ENCODE results near the gene NEUROD4.
A peak's percentile ranks its signal among the peaks of the same experiment; 100 is the strongest.

Gene NEUROD4

DNA sequence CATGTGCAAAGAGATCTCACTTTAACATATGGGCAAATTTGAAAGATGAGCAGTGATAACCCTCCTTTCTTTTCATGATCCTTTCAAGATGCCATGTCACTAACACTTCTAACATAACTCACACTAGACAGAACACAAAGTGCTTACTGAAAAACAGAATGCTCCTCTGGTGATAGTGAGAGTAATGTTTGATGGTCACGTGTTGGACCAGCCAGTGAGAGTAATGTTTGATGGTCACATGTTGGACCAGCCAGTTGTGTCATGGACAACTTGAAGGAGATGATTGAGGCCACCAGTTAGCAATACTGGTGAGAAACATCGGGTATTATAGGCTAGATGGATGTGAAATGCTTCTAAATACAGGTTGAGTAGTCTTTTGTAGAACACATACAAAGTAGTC is 5.7 kb downstream of the NEUROD4 start:
- Mint-ChIP-seq H3K27ac (no peak overlapping the region), H3K36me3 (no peaks in the 10 kb centered on the region), H3K9me3 (no peaks in the 10 kb centered on the region), H3K4me3 (no peak overlapping the region), H3K4me1 (no peaks in the 10 kb centered on the region), H3K27me3 (peaks cover 16% of the 10 kb centered on the region)
- ATAC-seq (ENCODE audit: low read depth) (no peak), DNase-seq (ENCODE audit: low spot score in 2 of 2) (no peak)

DNA sequence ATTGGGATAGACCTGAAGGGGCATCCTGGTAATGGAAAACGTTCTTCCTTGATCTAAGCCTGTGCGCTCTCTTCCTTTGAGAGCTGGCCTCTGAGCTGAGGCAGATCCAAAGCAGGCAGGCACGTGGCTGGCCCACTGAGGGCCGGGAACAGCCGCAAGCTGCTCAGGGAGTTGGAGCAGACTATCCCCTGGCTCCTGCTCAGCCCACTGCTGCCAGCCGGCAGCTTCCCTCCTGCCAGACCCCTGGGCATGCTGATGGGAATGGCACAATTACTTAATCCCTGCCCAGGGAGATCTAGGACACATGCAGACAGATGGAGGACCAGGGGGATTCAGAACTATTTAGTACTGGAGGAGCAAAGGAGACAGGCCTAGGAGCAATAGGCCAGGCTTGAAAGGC is 14.4 kb downstream of the NEUROD4 start:
- Mint-ChIP-seq H3K36me3 (no peaks in the 10 kb centered on the region), H3K4me3 (no peak overlapping the region), H3K27ac (no peak overlapping the region), H3K9me3 (no peaks in the 10 kb centered on the region), H3K4me1 (peaks cover 16% of the 10 kb centered on the region), H3K27me3 (peaks cover 4% of the 10 kb centered on the region)
- no peak for ATAC-seq (ENCODE audit: low read depth)
- no peak for DNase-seq (ENCODE audit: low spot score in 2 of 2)

DNA sequence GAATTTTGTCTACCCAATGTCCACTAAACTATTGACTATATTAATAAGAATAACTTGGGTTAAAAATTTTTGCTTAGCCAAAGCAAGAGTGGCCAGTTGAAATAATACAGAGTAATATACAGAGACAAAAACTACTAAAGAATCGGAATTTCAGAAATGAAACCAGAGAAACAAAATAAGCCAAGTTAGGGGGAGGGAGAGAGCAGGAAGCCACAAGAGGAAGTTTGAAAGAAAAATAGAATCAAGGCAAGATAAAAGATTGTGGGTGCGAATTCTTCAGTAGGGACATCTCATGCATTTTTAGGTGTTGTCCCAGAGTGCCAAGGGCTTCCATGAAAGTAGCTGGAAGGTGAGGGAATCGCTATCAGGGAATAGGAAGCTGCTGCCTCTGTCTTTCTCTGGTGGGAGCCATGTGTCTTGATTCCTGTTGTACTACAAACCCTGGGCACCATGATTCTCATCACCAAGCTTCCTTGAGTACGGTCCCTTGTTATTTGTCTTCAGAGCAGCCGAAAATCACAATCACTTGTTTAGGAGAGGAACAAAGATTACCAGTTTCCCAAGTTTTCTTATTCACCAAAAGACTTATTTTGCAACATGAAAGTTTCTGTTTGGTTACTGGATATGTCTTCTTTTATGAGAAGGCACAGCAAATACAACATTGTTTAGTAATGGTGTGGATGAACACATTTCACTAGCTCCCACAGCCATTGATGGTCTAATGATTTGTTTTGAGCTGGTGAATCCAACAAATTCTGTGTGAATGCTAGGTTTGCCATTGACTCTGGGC is 16.7 kb downstream of the NEUROD4 start:
- Mint-ChIP-seq H3K27me3 (no peaks in the 10 kb centered on the region), H3K4me3 (peak overlapping the region; percentile 6), H3K4me1 (peaks cover 16% of the 10 kb centered on the region), H3K27ac (no peak overlapping the region), H3K36me3 (no peaks in the 10 kb centered on the region), H3K9me3 (no peaks in the 10 kb centered on the region)
- ATAC-seq (ENCODE audit: low read depth) (peak; percentile 31), DNase-seq (ENCODE audit: low spot score in 2 of 2) (no peak)

GRCh38 chr12:55037351-55037987 is 17.7 kb downstream of the NEUROD4 start:
- Mint-ChIP-seq H3K4me3 (no peak overlapping the region), H3K27me3 (no peaks in the 10 kb centered on the region), H3K36me3 (no peaks in the 10 kb centered on the region), H3K4me1 (peaks cover 16% of the 10 kb centered on the region), H3K27ac (no peak overlapping the region), H3K9me3 (no peaks in the 10 kb centered on the region)
- DNase-seq (ENCODE audit: low spot score in 2 of 2) (no peak), ATAC-seq (ENCODE audit: low read depth) (no peak)

GRCh38 chr12:55039395-55040354 is 19.9 kb downstream of the NEUROD4 start:
- Mint-ChIP-seq H3K4me1 (peaks cover 16% of the 10 kb centered on the region), H3K27ac (no peak overlapping the region), H3K36me3 (no peaks in the 10 kb centered on the region)

DNA sequence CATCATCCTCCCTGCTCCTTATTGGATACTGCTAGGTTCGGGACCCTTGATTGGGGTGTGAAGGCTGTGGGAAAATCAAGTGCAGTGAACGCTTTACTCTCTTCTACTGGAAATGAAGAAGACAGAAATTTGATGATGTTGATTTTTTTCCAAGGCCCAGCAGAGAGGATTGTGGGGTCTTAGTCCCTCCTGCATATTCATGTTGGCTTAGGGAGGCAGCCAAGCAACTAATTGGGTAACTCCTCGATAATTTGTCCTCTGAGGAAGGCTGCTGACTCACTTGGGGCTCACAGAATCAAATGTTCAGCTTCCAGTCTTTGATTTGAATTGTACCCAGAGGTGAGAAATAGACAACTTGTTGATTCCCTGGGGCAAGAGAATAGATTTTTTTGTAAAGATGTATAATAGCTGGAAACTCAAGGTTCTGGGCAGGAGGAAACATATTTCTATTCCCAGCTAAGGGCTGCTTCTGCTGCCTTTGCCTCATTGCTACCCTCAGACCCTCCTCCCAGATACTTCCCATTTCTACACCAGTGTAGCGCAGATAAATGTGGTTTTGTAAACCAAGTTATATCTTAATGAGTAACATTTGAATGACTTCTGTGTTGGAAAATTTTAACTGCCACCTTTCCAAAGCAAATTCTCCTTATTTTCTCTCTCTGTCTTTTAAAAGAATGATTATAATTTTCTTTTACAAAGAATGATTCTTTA is 21.7 kb downstream of the NEUROD4 start:
- H3K27ac Mint-ChIP-seq: no peak overlapping the region
- peaks cover 5% of the 10 kb centered on the region for H3K27me3 Mint-ChIP-seq
- no peaks in the 10 kb centered on the region for H3K9me3 Mint-ChIP-seq
- ATAC-seq (ENCODE audit: low read depth) (no peak), DNase-seq (ENCODE audit: low spot score in 2 of 2) (no peak)
- H3K4me3 Mint-ChIP-seq: no peak overlapping the region
- H3K36me3 Mint-ChIP-seq: no peaks in the 10 kb centered on the region
- H3K4me1 Mint-ChIP-seq: peaks cover 9% of the 10 kb centered on the region

More at GRCh38 chr12:55039395-55040354, 19.9 kb downstream of the NEUROD4 start:
- ATAC-seq (ENCODE audit: low read depth): no peak
- H3K9me3 Mint-ChIP-seq: no peaks in the 10 kb centered on the region
- H3K27me3 Mint-ChIP-seq: peaks cover 5% of the 10 kb centered on the region
- no peak for DNase-seq (ENCODE audit: low spot score in 2 of 2)
- no peak overlapping the region for H3K4me3 Mint-ChIP-seq

GRCh38 chr12:55043542-55043941 is 23.8 kb downstream of the NEUROD4 start:
- H3K9me3 Mint-ChIP-seq: no peaks in the 10 kb centered on the region
- H3K27ac Mint-ChIP-seq: no peak overlapping the region
- peaks cover 5% of the 10 kb centered on the region for H3K27me3 Mint-ChIP-seq
- DNase-seq (ENCODE audit: low spot score in 2 of 2): no peak
- no peaks in the 10 kb centered on the region for H3K36me3 Mint-ChIP-seq
- H3K4me1 Mint-ChIP-seq: no peaks in the 10 kb centered on the region
- ATAC-seq (ENCODE audit: low read depth): no peak
- no peak overlapping the region for H3K4me3 Mint-ChIP-seq

DNA sequence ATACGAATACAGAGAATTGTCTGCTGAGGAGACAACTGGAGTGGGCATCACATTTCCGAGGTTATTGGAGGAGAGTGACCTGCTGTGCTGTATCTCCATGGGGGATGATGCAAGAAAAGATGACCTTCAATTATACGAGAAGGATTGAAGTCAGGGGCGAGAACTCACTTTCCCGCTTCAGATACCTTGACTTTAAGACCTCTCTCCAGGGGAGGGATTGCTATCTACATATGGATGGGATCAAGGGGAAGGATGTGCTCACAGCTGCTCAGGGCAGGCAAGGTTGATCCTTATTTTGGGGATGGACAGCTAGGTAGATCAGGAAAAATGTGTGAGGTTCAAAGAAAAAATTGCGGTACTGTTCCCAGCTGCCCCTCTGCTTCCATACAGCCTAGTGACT is 24.4 kb downstream of the NEUROD4 start:
- no peak for ATAC-seq (ENCODE audit: low read depth)
- H3K36me3 Mint-ChIP-seq: no peaks in the 10 kb centered on the region
- H3K27ac Mint-ChIP-seq: no peak overlapping the region
- H3K4me3 Mint-ChIP-seq: no peak overlapping the region
- H3K4me1 Mint-ChIP-seq: no peaks in the 10 kb centered on the region
- DNase-seq (ENCODE audit: low spot score in 2 of 2): no peak
- peaks cover 5% of the 10 kb centered on the region for H3K27me3 Mint-ChIP-seq
- no peaks in the 10 kb centered on the region for H3K9me3 Mint-ChIP-seq

- Mint-ChIP-seq H3K27me3 (no peaks in the 10 kb centered on the region), H3K27ac (no peak overlapping the region), H3K9me3 (no peaks in the 10 kb centered on the region), H3K36me3 (no peaks in the 10 kb centered on the region), H3K4me1 (no peaks in the 10 kb centered on the region), H3K4me3 (no peak overlapping the region)
- ATAC-seq (ENCODE audit: low read depth): no peak
- no peak for DNase-seq (ENCODE audit: low spot score in 2 of 2)
These were observed 29.9 kb downstream of the NEUROD4 start for GRCh38 chr12:55049676-55050075.

DNA sequence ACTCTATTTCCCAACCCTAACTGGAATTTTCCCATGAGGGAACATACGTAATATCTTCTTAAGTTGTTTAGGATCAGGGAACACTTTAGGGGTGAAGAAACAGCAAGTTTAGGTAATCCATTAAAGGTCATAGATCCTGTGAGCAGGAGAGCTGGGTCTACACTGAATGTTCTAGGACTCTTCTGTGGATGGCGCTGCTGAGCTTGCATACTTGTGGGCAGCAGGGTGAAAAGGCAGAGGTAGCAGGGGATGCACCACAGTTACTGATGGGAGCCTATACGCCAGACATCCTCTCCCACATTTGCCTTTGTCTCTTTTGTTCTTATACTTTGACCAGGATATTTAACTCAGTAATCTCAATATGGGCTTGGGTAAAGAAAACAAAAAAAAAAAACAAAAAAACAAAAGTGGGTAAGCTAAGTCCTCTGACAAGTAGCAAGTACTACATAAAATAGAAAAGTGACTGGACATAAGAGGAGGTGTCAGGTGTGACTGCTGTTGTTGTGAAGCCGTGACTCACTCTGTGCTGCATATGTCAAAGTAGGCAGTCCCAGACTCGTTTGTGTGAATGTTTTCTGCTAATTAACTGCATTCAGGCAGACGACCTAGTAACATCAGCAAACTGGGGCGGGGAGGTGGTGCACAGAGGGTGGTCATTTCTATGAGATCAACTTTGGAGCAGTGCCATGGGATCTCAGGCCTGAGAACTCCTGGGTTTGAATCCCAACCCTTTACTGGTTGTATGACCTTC is 31.6 kb downstream of the NEUROD4 start:
- DNase-seq (ENCODE audit: low spot score in 2 of 2): no peak
- Mint-ChIP-seq H3K27ac (no peak overlapping the region), H3K4me3 (no peak overlapping the region), H3K27me3 (peaks cover 3% of the 10 kb centered on the region), H3K4me1 (no peaks in the 10 kb centered on the region), H3K36me3 (no peaks in the 10 kb centered on the region), H3K9me3 (no peaks in the 10 kb centered on the region)
- no peak for ATAC-seq (ENCODE audit: low read depth)

GRCh38 chr12:55057481-55057880 is 37.7 kb downstream of the NEUROD4 start:
- Mint-ChIP-seq H3K4me3 (no peak overlapping the region), H3K4me1 (peaks cover 6% of the 10 kb centered on the region)

DNA sequence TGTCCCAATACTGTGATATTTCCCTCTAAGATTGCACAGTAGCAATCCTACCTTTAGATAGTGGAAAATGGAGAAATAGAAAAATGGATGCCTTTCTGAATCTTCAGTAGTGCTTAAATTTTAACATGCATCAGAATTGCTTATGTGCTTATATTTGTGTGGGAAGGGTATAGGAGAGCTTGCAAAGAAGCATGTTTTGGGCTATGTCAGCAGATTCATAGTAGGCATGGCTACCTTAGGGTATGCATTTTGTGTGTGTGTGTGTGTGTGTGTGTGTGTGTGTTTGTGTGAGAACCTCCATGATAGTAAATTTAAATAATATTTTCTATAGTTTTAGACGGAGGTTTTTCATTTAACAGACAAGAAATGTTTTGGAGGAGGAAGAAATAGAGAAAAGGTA is 38.3 kb downstream of the NEUROD4 start:
- H3K9me3 Mint-ChIP-seq: no peaks in the 10 kb centered on the region
- H3K4me3 Mint-ChIP-seq: no peak overlapping the region
- peaks cover 12% of the 10 kb centered on the region for H3K27me3 Mint-ChIP-seq
- peaks cover 6% of the 10 kb centered on the region for H3K4me1 Mint-ChIP-seq
- no peaks in the 10 kb centered on the region for H3K36me3 Mint-ChIP-seq
- DNase-seq (ENCODE audit: low spot score in 2 of 2) (no peak), ATAC-seq (ENCODE audit: low read depth) (no peak)
- H3K27ac Mint-ChIP-seq: no peak overlapping the region

More at GRCh38 chr12:55057481-55057880, 37.7 kb downstream of the NEUROD4 start:
- H3K9me3 Mint-ChIP-seq: no peaks in the 10 kb centered on the region
- DNase-seq (ENCODE audit: low spot score in 2 of 2): no peak
- H3K27me3 Mint-ChIP-seq: peaks cover 12% of the 10 kb centered on the region
- H3K36me3 Mint-ChIP-seq: no peaks in the 10 kb centered on the region
- no peak for ATAC-seq (ENCODE audit: low read depth)
- H3K27ac Mint-ChIP-seq: no peak overlapping the region

- Mint-ChIP-seq H3K4me1 (peaks cover 6% of the 10 kb centered on the region), H3K9me3 (no peaks in the 10 kb centered on the region), H3K27me3 (peaks cover 12% of the 10 kb centered on the region), H3K27ac (no peak overlapping the region), H3K36me3 (no peaks in the 10 kb centered on the region), H3K4me3 (no peak overlapping the region)
- ATAC-seq (ENCODE audit: low read depth): no peak
- DNase-seq (ENCODE audit: low spot score in 2 of 2): no peak
These were observed 39.0 kb downstream of the NEUROD4 start for GRCh38 chr12:55058776-55059175.
